RKO (cell line): Measurements from ENCODE around the gene ADAMTS5.

ENCODE experiments used
- DNase-seq: peaks from one replicate; pipeline ENCODE4 v3.0.0-alpha.2; 2016; ENCODE audit warnings: low spot score

The ADAMTS5 gene

GRCh38 chr21:26887251-26887650 is 79.6 kb downstream of the ADAMTS5 start:
- no peak for DNase-seq

GRCh38 chr21:26884436-26884835 is 82.5 kb downstream of the ADAMTS5 start:
- no peak for DNase-seq

GRCh38 chr21:26883768-26884167 is 83.1 kb downstream of the ADAMTS5 start:
- DNase-seq: no peak

GRCh38 chr21:26881504-26882228 is 85.2 kb downstream of the ADAMTS5 start:
- peak; percentile 18 for DNase-seq

GRCh38 chr21:26877018-26877417 is 89.9 kb downstream of the ADAMTS5 start:
- no peak for DNase-seq

- no peak for DNase-seq
Observed at GRCh38 chr21:26874347-26874746, 92.5 kb downstream of the ADAMTS5 start.
